Skin epidermis (tissue), 12 donors: ENCODE measurements around the gene RFX4.
"Not testable (repeated sequence)": the region's sequence is repeated elsewhere in the genome, so short reads cannot be mapped to it uniquely, and the experiment has no call there.

Source experiments
- H3K27ac ChIP-seq, 21 experiments: fragments of 200-600 bp; sonication (generic) in 11 of 21; one replicate each; pipeline ENCODE4 v1.5.0; 2020; ENCODE audit warnings: mild to moderate bottlenecking in 3 of 21, inconsistent platforms in 2 of 21, moderate library complexity in 2 of 21
- H3K4me3 ChIP-seq, 7 experiments: fragments of 200-600 bp; sonication (generic) in 2 of 7; one replicate each; pipeline ENCODE4 v1.5.0; 2020; ENCODE audit warnings: inconsistent platforms in 2 of 7, mild to moderate bottlenecking in 2 of 7, moderate library complexity in 1 of 7

RFX4 gene

DNA sequence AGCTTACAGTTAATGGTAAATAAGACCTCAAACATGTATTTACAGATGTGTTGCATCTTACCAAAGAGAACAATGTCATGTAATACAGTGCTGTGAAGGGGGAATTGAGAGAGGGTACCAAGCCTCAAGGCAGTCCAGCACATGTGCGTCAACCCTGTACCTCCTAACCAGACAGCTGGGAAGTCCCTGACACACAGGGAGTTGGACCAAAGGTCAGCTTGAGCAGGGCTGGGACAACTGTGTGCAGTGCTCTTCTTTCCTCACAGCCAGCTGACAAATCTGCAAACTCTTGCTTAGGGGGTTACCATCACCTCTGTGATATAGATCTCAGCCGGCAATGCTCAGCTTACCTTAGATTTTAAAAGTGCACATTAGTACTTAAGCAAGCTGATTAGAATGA, 134.9 kb downstream of the RFX4 start:
- Histone ChIP-seq H3K4me3 (no peak overlapping the region), H3K27ac (no peak overlapping the region)

DNA sequence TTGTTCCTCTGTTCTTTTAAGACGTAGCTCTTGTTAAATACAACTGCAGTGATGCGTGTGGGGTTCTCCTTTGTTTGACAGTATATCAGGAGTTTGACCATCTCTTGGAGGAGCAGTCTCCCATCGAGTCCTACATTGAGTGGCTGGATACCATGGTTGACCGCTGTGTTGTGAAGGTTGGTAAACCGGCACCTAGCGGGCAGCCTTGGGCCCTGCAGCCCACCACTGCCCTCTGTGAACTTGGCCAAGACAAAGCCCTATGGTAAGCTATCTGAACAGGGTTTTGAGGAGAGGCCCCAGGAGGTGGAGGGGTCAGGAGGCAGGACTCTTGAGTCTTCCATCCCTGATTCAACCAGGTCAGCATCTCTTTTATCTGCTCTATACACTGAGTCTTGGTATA, 137.1 kb downstream of the RFX4 start:
- no peak overlapping the region for H3K4me3 ChIP-seq

GRCh38 chr12:106720696-106721095, 137.9 kb downstream of the RFX4 start:
- H3K27ac ChIP-seq = no peak overlapping the region
- H3K4me3 ChIP-seq = no peak overlapping the region

More for the DNA sequence above, 137.1 kb downstream of the RFX4 start:
- no peak overlapping the region for H3K27ac ChIP-seq

GRCh38 chr12:106721915-106722314, 139.1 kb downstream of the RFX4 start:
- H3K4me3 ChIP-seq = no peak overlapping the region
- H3K27ac ChIP-seq = no peak overlapping the region

DNA sequence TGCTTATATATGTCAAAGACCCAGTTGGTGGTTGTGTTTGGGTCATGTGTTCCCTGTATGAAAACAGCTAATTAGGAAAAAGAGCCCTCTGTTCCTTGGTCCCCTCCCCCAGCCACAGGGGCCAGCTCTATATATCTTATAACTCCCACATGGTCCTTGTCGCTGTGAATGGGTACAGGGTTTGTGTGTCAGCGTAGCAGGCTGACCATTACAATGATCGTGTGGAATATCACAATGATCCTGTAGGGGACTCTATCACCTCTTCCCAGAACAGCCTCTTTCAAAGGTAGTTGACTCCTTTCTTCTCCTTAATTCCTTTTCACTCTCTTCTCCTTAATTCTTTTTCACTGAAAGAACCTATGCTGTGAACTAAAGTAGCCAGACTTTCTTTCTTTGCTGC, 140.0 kb downstream of the RFX4 start:
- Histone ChIP-seq H3K27ac (no peak overlapping the region), H3K4me3 (no peak overlapping the region)

DNA sequence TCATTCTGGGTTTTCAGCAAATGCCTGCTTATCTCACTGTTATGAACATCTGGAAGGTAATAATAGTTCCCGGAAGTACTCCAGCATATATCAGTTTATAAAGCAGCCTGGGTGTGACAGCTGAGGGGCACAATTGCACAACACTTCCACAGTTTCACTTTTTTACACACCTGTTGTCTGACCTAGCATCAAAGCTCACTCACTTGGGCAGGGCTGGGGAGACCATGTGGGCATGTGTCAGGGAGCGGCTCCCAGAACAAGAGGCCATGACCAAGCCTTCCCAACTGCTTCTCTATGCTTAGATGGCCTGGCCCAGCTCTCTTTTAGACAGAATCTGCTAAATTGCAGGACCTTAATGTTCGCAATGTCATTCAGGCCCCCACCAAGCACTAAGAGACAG, 140.6 kb downstream of the RFX4 start:
- Histone ChIP-seq H3K4me3 (no peak overlapping the region), H3K27ac (no peak overlapping the region)

DNA sequence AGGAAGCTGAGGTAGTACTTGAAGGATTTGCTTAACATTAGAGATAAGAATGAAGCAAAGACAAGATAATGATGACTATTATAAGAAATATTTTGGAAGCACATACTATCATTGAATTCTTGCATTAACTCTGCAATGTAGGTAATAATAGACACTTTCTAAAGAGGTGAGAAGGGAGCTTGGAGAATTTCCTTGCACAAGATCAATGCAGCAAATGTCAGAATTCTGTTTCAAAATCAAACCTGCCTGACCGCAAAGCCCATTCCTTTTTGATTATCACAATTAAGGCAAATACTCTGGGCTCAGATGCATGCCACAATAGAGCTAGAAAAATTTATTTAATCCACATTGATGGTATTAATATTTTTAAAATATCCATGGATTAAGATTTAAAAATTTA, 141.3 kb downstream of the RFX4 start:
- Histone ChIP-seq H3K27ac (no peak overlapping the region), H3K4me3 (no peak overlapping the region)

GRCh38 chr12:106724934-106725333, 142.1 kb downstream of the RFX4 start:
- Histone ChIP-seq H3K27ac (no peak overlapping the region), H3K4me3 (no peak overlapping the region)

GRCh38 chr12:106726603-106727202, 143.9 kb downstream of the RFX4 start:
- not testable (repeated sequence) for H3K4me3 ChIP-seq, H3K27ac ChIP-seq

- H3K27ac ChIP-seq = no peak overlapping the region
- H3K4me3 ChIP-seq = no peak overlapping the region
Observed at GRCh38 chr12:106729611-106730010, 146.8 kb downstream of the RFX4 start.

DNA sequence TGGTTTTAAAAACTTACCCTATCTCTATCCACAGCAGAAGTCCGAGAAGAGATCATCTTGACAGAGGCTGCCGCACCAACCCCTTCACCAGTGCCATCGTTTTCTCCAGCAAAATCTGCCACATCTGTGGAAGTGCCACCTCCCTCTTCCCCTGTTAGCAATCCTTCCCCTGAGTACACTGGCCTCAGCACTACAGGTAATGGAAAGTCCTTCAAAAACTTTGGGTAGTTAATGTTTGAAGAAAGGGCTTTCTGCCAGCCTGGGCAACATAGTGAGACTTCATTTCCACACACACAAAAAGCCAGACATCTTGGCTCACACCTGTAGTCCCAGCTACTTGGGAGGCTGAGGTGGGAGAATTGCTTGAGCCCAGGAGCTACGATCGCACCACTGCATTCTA, 150.1 kb downstream of the RFX4 start:
- no peak overlapping the region for H3K4me3 ChIP-seq
- no peak overlapping the region for H3K27ac ChIP-seq

DNA sequence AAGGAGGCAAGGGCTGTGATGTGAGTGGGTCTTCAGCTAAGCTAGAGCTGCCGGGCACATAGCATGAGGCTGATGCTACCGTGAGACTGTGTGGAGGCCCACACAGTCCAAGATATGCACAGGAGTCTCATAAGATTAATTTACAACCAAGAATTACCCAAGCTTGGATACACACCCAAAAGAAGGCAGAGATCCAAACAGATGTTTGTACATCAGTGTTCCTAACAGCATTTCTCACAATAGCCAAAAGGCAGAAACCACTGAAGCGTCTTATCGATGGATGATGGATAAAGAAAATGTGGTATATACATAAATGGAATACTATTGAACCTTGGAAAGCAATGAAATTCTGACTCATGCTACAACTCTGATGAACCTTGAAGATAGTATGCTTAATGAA, 150.9 kb downstream of the RFX4 start:
- no peak overlapping the region for H3K27ac ChIP-seq
- no peak overlapping the region for H3K4me3 ChIP-seq

GRCh38 chr12:106736051-106736957, 153.5 kb downstream of the RFX4 start:
- no peak overlapping the region for H3K27ac ChIP-seq
- H3K4me3 ChIP-seq = no peak overlapping the region

- H3K4me3 ChIP-seq = no peak overlapping the region
- no peak overlapping the region for H3K27ac ChIP-seq
Observed at GRCh38 chr12:106739318-106739717, 156.5 kb downstream of the RFX4 start.

DNA sequence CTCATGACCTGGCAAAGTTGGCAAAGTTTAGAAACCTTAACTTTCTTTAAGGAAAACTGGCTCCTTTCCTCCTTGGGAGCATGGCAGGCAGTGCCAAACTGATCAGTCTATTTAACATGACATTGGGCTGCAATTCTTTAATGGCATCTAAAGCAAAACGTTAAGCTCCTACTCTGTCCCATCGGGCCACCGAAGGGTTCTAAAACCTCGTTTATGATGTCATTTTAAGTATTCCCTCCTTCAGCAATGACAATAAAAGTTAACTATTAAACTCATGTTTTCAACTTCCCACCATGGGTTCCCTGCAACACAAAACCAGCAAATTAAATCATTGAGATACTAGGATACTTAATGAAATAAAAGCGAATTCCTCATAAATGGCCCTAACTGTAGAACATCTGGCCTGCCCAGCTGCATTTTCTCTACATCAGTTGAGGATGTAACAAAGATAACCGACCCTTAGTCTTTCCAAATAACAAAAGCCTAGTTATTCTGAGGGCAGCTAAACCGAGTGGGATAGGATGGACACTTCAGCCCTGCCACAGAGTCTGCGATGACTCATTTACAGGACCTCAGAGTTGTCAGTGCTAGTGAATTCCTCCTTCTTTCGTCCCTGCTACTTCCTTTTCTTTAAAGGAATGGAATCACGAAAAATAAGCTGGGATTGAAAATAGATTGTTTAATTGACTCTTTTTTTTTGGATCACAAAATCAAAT, 157.2 kb downstream of the RFX4 start:
- Histone ChIP-seq H3K4me3 (no peak overlapping the region), H3K27ac (no peak overlapping the region)

- H3K27ac ChIP-seq = no peak overlapping the region
- H3K4me3 ChIP-seq = no peak overlapping the region
Observed at GRCh38 chr12:106740818-106741217, 158.0 kb downstream of the RFX4 start.

GRCh38 chr12:106741247-106741646, 158.4 kb downstream of the RFX4 start:
- Histone ChIP-seq H3K27ac (no peak overlapping the region), H3K4me3 (no peak overlapping the region)

- Histone ChIP-seq H3K27ac (no peak overlapping the region), H3K4me3 (no peak overlapping the region)
Observed at GRCh38 chr12:106743270-106743988, 160.6 kb downstream of the RFX4 start.

GRCh38 chr12:106744600-106744999, 161.8 kb downstream of the RFX4 start:
- no peak overlapping the region for H3K27ac ChIP-seq
- H3K4me3 ChIP-seq = no peak overlapping the region

DNA sequence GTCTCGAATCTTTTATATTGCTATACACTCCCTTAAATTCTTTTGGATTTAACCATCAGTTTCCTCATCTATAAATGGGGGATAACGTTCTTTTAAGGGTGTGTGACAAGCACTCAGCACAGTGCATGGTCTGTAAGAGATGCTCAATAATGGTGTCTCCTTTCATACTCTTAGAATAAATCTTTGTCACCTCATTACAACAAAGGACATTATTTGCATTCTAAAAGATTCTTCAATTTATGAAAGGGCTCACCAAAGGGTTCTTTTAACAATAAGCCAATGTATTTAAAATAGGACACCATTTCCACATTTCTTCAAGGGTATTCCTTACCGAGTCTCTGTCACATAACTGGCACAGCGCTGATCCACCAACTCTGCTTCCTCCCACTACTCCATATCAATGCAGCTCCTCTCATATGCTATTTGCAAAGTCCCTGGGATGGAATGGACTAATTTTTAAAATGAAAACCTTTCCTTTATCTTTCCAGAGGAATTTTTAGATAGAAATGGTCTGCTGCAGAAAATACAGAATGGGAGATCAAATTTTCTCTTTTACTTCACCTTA, 162.5 kb downstream of the RFX4 start:
- no peak overlapping the region for H3K27ac ChIP-seq
- H3K4me3 ChIP-seq = no peak overlapping the region
